IMR-90 (cell line): ENCODE measurements around the gene FAM229A.

Experiments
- BHLHE40 ChIP-seq: fragments of 150-350 bp; IDR thresholded peaks from 2 replicates; pipeline ENCODE4 v1.6.1; 2016; ENCODE audit warnings: mild to moderate bottlenecking, low read depth, low read length
- POLR2A ChIP-seq: IDR thresholded peaks from 2 replicates; pipeline ENCODE4 v1.6.1; 2012; ENCODE audit warnings: mild to moderate bottlenecking, low read depth, low read length
- RCOR1 ChIP-seq: IDR thresholded peaks from 2 replicates; pipeline ENCODE4 v1.6.1; 2012; ENCODE audit warnings: mild to moderate bottlenecking, low read length, improper control_type of control experiment; ENCODE audit not compliant: insufficient replicate concordance
- RFX5 ChIP-seq: IDR thresholded peaks from 2 replicates; pipeline ENCODE4 v1.8.0; 2012; ENCODE audit warnings: low read depth, mild to moderate bottlenecking, low read length, moderate library complexity
- SMC3 ChIP-seq: fragments of 150-350 bp; IDR thresholded peaks from 2 replicates; pipeline ENCODE4 v1.6.1; 2016; ENCODE audit warnings: low read depth, mild to moderate bottlenecking, antibody characterized with exemption, low read length, moderate library complexity
- TF ChIP-seq, protein P1 (sequence below): conservative IDR thresholded peaks from 2 replicates; pipeline ENCODE4 v1.5.1; 2012; ENCODE audit warnings: mild to moderate bottlenecking, low read depth, low read length, improper control_type of control experiment
- TF ChIP-seq, protein P2 (sequence below): fragments of 150-350 bp; IDR thresholded peaks from 2 replicates; pipeline ENCODE4 v1.6.1; 2016; ENCODE audit warnings: low read depth, mild to moderate bottlenecking, low read length, moderate library complexity, borderline replicate concordance

DNA sequence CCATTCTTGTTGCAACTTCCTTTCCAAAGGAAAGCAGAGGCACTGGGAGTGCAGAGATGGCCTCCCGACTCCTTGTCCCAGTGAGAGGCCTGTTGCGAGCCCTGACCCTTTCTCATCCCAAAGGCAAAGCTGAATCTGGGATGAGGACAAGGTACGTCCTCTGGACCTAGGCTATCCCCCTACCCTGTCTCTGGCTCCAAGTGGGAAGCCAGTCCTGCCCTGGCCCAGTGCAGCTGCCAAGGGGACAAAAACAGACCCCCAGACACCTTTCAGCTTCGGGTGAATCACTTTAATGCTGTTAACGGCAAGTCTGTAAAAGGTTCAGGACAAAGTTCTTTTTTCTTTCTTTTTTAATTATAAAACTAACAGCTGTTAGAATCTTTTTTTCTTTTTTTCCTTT is 2.6 kb upstream of the FAM229A start:
- TF ChIP-seq, protein P1, sequence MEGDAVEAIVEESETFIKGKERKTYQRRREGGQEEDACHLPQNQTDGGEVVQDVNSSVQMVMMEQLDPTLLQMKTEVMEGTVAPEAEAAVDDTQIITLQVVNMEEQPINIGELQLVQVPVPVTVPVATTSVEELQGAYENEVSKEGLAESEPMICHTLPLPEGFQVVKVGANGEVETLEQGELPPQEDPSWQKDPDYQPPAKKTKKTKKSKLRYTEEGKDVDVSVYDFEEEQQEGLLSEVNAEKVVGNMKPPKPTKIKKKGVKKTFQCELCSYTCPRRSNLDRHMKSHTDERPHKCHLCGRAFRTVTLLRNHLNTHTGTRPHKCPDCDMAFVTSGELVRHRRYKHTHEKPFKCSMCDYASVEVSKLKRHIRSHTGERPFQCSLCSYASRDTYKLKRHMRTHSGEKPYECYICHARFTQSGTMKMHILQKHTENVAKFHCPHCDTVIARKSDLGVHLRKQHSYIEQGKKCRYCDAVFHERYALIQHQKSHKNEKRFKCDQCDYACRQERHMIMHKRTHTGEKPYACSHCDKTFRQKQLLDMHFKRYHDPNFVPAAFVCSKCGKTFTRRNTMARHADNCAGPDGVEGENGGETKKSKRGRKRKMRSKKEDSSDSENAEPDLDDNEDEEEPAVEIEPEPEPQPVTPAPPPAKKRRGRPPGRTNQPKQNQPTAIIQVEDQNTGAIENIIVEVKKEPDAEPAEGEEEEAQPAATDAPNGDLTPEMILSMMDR = no peak
- TF ChIP-seq POLR2A = no peak
- no peak for TF ChIP-seq RCOR1
- TF ChIP-seq, protein P2, sequence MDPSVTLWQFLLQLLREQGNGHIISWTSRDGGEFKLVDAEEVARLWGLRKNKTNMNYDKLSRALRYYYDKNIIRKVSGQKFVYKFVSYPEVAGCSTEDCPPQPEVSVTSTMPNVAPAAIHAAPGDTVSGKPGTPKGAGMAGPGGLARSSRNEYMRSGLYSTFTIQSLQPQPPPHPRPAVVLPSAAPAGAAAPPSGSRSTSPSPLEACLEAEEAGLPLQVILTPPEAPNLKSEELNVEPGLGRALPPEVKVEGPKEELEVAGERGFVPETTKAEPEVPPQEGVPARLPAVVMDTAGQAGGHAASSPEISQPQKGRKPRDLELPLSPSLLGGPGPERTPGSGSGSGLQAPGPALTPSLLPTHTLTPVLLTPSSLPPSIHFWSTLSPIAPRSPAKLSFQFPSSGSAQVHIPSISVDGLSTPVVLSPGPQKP = no peak
- no peak for TF ChIP-seq RFX5
- TF ChIP-seq SMC3 = no peak
- TF ChIP-seq BHLHE40 = no peak
